SJCRH30 (cell line): ENCODE data around the gene SIK3. TPM values are rescaled to one million over a fixed set of nuclear protein-coding genes. Genes with fewer than 3 reads are reported as not detected.
"Not testable (repeated sequence)": the region's sequence is repeated elsewhere in the genome, so short reads cannot be mapped to it uniquely, and the experiment has no call there.

Experiments
- DNase-seq, 2 experiments: peaks; one replicate each; pipeline ENCODE4 v3.0.0-alpha.2; 2015 to 2020
- H3K27ac ChIP-seq: fragments of 250-450 bp; sonication (Bioruptor Pico); 2 replicates; pipeline ENCODE4 v1.5.1; 2020; ENCODE audit warnings: mild to moderate bottlenecking, moderate library complexity
- H3K27me3 ChIP-seq: fragments of 250-450 bp; sonication (Bioruptor Pico); 2 replicates; pipeline ENCODE4 v1.5.1; 2020; ENCODE audit warnings: mild to moderate bottlenecking, moderate library complexity
- H3K36me3 ChIP-seq: fragments of 250-450 bp; sonication (Bioruptor Pico); 2 replicates; pipeline ENCODE4 v1.5.1; 2020; ENCODE audit warnings: mild to moderate bottlenecking, moderate library complexity
- H3K4me1 ChIP-seq: fragments of 250-450 bp; sonication (Bioruptor Pico); 2 replicates; pipeline ENCODE4 v1.5.1; 2020; ENCODE audit warnings: mild to moderate bottlenecking, moderate library complexity
- H3K4me3 ChIP-seq: fragments of 250-450 bp; sonication (Bioruptor Pico); 2 replicates; pipeline ENCODE4 v1.5.1; 2020; ENCODE audit warnings: mild to moderate bottlenecking, moderate library complexity
- H3K9me3 ChIP-seq: fragments of 250-450 bp; sonication (Bioruptor Pico); replicated peaks from 2 replicates; pipeline ENCODE4 v1.5.1; 2020; ENCODE audit warnings: mild to moderate bottlenecking, moderate library complexity
- total RNA-seq: library from RNA; depleted of rRNA; stranded (reverse); fragments of >200 nt; shearing (Covaris generic); gene quantifications from 2 replicates; pipeline ENCODE4 v1.2.3, GENCODE V29; 2014

Gene SIK3
- total RNA-seq, 1 experiment from 2014 or later: 10.0 TPM

- no peak overlapping the region for H3K27ac ChIP-seq
- H3K4me3 ChIP-seq: no peak overlapping the region
- no peaks in the 10 kb centered on the region for H3K27me3 ChIP-seq
- H3K36me3 ChIP-seq: no peaks in the 10 kb centered on the region
- H3K4me1 ChIP-seq: no peaks in the 10 kb centered on the region; the same call in 1 of the 2 replicates
- no peaks in the 10 kb centered on the region for H3K9me3 ChIP-seq
- DNase-seq: no peak
Observed at GRCh38 chr11:117054382-117054781, 43.8 kb downstream of the SIK3 start.

DNA sequence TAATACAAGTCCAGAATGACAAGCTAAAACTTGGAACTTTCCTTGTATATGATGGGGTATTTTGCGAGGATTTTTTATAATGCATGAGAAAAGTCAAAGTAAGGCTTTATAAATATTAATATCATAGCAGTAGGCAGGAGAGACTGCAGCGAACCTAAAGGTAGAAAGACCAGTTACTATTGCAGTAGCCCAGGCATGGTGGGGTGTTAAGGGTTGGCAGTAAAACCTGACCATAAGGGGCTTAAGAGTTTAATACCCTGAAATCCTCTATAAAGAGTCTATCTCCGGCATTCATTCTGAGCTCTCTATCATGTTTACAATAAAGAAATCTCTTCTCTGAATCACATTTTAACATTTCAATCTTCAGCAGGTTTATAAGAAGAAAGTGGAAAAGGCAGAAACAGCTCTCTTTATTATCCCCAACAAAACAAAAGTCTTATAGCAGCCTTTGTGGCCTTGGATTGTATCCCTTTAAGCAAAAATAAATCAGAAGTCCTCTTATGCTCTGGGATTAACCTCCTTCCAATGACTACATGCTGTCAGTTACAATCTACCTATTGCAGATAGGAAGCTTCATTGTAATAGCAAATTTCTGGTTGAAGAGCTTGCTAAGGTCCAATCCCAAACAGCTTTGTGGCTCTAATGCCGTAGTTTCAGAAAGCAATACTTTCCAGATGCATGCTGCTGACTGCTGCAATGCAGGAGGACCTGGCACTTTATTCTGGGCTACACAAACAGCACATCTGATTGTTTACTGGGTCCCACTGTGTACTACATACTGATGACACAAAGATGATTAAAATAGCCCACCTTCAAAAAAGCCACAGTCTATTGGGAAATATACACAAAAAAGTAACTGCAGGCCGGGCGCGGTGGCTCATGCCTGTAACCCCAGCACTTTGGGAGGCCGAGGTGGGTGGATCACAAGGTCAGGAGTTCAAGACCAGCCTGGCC, 45.8 kb downstream of the SIK3 start:
- Histone ChIP-seq H3K4me3 (no peak overlapping the region), H3K27ac (no peak overlapping the region), H3K36me3 (no peaks in the 10 kb centered on the region), H3K27me3 (no peaks in the 10 kb centered on the region), H3K4me1 (no peaks in the 10 kb centered on the region; the same call in 1 of the 2 replicates), H3K9me3 (no peaks in the 10 kb centered on the region)
- DNase-seq: peak in 1 of 2 experiments; percentile 1

DNA sequence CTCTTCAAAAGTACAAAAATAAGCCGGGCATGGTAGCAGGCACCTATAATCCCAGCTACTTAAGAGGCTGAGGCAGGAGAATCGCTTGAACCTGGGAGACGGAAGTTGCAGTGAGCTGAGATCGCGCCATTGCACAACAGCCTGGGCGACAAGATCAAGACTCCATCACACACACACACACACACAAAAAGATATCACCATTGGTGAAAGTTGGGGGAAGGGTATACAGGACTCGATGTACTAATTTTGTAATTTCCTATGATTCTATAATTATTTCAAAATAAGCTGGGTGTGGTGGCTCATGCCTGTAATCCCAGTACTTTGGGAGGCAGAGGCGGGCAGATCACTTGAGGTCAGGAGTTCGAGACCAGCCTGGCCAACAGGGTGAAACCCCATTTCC, 48.1 kb downstream of the SIK3 start:
- not testable (repeated sequence) for DNase-seq, H3K4me1 ChIP-seq

GRCh38 chr11:117046627-117047026, 51.6 kb downstream of the SIK3 start:
- H3K27me3 ChIP-seq, H3K27ac ChIP-seq, H3K9me3 ChIP-seq, DNase-seq, H3K4me3 ChIP-seq, H3K36me3 ChIP-seq: not testable (repeated sequence)
- peaks cover 15% of the 10 kb centered on the region for H3K4me1 ChIP-seq

More for the DNA sequence above, 48.1 kb downstream of the SIK3 start:
- not testable (repeated sequence) for H3K4me3 ChIP-seq, H3K27ac ChIP-seq, H3K27me3 ChIP-seq, H3K9me3 ChIP-seq, H3K36me3 ChIP-seq

DNA sequence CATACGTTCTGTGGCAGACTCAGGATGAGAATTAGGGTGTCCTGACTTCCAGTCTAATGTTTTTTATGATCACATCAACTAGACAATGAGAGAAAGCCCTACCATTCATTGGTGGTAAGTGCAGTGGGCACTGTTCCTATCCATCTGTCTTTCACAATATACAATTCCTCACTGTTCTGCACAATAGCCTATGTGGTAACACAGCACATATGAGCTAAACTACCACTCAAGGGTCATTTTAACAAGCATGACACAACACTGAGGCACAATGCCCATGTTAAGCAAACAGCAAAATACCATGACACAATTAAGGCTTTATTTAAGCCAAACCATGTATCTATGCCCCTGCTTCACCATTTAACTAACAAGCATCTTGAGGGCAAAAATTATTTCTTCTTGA, 52.3 kb downstream of the SIK3 start:
- peak in 1 of 2 experiments; percentile 53 for DNase-seq
- no peak overlapping the region for H3K27ac ChIP-seq

GRCh38 chr11:117045196-117045595, 53.0 kb downstream of the SIK3 start:
- Histone ChIP-seq H3K36me3 (no peaks in the 10 kb centered on the region), H3K27me3 (no peaks in the 10 kb centered on the region), H3K27ac (no peak overlapping the region), H3K4me3 (no peak overlapping the region), H3K4me1 (peaks cover 15% of the 10 kb centered on the region), H3K9me3 (no peaks in the 10 kb centered on the region)
- peak; percentile 48 to 83 for DNase-seq

More for the DNA sequence above, 52.3 kb downstream of the SIK3 start:
- Histone ChIP-seq H3K9me3 (no peaks in the 10 kb centered on the region), H3K36me3 (no peaks in the 10 kb centered on the region), H3K4me3 (no peak overlapping the region), H3K4me1 (peaks cover 15% of the 10 kb centered on the region), H3K27me3 (no peaks in the 10 kb centered on the region)

DNA sequence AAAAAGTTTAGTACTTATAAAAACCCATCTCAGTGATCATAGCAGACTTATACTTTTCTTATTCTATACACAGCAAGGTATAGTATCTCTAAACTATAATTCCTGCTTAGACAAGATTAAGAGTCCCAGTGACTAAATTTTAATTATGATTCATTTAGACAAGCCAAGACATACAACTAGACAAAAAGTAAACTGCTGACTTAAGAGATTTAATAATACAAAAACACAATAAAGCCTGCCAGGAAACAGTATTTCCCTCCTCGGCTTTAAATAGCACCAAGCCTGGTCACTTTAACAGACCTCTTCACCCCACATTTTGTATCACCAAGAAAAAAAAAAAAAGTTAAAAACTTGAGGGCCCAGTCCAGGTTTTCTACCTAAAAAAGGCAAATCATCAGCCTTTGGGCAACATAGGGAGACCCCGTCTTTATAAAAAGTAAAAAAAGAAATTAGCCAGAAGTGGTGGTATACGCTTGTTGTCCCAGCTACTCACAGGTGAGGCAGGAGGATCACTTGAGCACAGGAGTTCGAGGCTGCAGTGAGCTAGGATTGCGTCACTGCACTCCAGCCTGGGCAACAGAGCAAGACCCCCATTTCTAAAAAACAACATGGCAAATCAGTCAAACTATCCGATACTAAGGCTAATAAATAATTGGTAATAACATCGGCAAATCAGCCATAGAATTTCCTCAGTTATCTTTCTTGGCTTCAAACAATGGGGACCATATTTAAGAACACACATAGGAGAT, 53.8 kb downstream of the SIK3 start:
- peaks cover 15% of the 10 kb centered on the region for H3K4me1 ChIP-seq
- H3K36me3 ChIP-seq: no peaks in the 10 kb centered on the region
- DNase-seq: no peak
- H3K27ac ChIP-seq: no peak overlapping the region
- H3K9me3 ChIP-seq: no peaks in the 10 kb centered on the region
- H3K27me3 ChIP-seq: no peaks in the 10 kb centered on the region
- H3K4me3 ChIP-seq: no peak overlapping the region

DNA sequence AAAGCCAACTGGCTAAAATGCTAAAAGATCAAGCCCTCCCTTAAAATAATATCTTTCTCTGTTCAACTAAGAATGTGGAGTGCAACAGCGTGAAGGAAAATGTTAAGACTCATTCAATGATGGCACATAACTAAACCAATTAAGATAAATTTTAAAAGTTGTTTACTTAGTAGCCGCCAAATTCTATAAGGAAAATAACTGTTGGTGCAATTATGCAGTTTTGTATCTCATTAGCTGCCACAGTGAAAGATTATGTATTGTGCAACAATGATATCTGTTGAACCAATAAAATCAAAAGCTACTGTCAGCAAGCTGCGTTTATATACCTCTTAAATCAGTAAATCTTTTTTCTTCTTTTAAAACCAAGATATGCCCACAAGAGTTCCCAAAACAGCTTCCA, 55.5 kb downstream of the SIK3 start:
- Histone ChIP-seq H3K4me1 (peaks cover 15% of the 10 kb centered on the region), H3K27me3 (no peaks in the 10 kb centered on the region), H3K36me3 (no peaks in the 10 kb centered on the region), H3K4me3 (no peak overlapping the region), H3K27ac (no peak overlapping the region), H3K9me3 (no peaks in the 10 kb centered on the region)
- no peak for DNase-seq

- Histone ChIP-seq H3K27ac (no peak overlapping the region), H3K4me3 (no peak overlapping the region), H3K4me1 (peaks cover 4% of the 10 kb centered on the region), H3K36me3 (no peaks in the 10 kb centered on the region), H3K27me3 (no peaks in the 10 kb centered on the region), H3K9me3 (no peaks in the 10 kb centered on the region)
- DNase-seq: no peak
Observed at GRCh38 chr11:117039900-117040299, 58.3 kb downstream of the SIK3 start.

GRCh38 chr11:117039270-117039669, 59.0 kb downstream of the SIK3 start:
- H3K36me3 ChIP-seq: no peaks in the 10 kb centered on the region
- no peak for DNase-seq
- no peaks in the 10 kb centered on the region for H3K27me3 ChIP-seq
- no peaks in the 10 kb centered on the region for H3K4me1 ChIP-seq
- no peak overlapping the region for H3K27ac ChIP-seq
- no peak overlapping the region for H3K4me3 ChIP-seq
- no peaks in the 10 kb centered on the region for H3K9me3 ChIP-seq

- DNase-seq: no peak
- H3K4me3 ChIP-seq: no peak overlapping the region
- H3K27ac ChIP-seq: no peak overlapping the region
- no peaks in the 10 kb centered on the region for H3K4me1 ChIP-seq
- H3K27me3 ChIP-seq: no peaks in the 10 kb centered on the region
- H3K9me3 ChIP-seq: no peaks in the 10 kb centered on the region
- H3K36me3 ChIP-seq: no peaks in the 10 kb centered on the region
Observed at GRCh38 chr11:117037975-117038350, 60.3 kb downstream of the SIK3 start.

GRCh38 chr11:117037279-117037974, 60.8 kb downstream of the SIK3 start:
- H3K27me3 ChIP-seq: no peaks in the 10 kb centered on the region
- no peak overlapping the region for H3K27ac ChIP-seq
- H3K4me1 ChIP-seq: no peaks in the 10 kb centered on the region
- no peaks in the 10 kb centered on the region for H3K9me3 ChIP-seq
- no peaks in the 10 kb centered on the region for H3K36me3 ChIP-seq
- no peak overlapping the region for H3K4me3 ChIP-seq
- DNase-seq: no peak

GRCh38 chr11:117034901-117035300, 63.3 kb downstream of the SIK3 start:
- no peak for DNase-seq
- Histone ChIP-seq H3K27me3 (no peaks in the 10 kb centered on the region), H3K27ac (no peak overlapping the region), H3K4me1 (no peaks in the 10 kb centered on the region), H3K36me3 (no peaks in the 10 kb centered on the region), H3K4me3 (no peak overlapping the region), H3K9me3 (no peaks in the 10 kb centered on the region)

DNA sequence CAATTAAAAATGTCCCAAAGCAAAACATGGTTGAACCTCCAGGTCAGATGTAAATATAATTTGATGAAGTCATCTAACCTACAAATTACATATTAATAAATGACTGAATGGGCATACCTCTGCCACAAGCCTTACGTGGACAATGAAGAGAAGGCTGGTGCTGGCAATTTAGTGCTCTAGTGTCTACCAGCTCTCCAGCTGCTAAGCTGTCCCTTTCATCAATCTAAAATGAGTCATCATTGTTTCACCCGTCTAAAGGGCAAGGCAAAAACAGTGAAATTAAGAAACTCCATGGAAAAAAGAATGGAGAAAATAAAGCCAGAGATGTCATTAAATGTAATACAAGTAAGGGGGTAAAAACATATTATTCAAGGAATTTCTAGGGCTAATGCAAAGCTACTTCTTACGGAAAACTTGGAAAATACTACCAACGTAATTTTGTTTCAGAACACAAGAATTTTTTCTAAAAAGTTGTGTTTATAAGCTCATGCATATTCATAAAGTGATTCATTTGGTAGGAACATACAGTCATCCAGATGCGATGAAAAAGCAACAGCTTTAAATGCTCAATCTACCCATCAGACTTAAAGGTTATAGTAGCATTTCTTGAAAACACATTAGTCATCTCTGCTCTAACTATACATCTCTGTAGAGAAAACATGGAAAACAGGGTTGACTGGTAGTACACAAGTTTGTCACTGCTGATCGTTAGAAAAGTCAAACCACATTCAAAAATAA, 71.5 kb downstream of the SIK3 start:
- no peaks in the 10 kb centered on the region; the same call in 1 of the 2 replicates for H3K4me1 ChIP-seq

More for the DNA sequence above, 71.5 kb downstream of the SIK3 start:
- Histone ChIP-seq H3K27me3 (no peaks in the 10 kb centered on the region), H3K27ac (no peak overlapping the region), H3K36me3 (no peaks in the 10 kb centered on the region), H3K4me3 (no peak overlapping the region), H3K9me3 (no peaks in the 10 kb centered on the region)
- no peak for DNase-seq
